AG09309 (cell line): ENCODE results near the gene ANTXR1.
A peak's percentile ranks its signal among the peaks of the same experiment; 100 is the strongest.

ENCODE experiments used
- DNase-seq: peaks from one replicate; pipeline ENCODE4 v3.0.0-alpha.2; 2010; ENCODE audit warnings: low read depth
- H3K4me3 ChIP-seq: 2 replicates; pipeline ENCODE4 v1.5.1; 2011; ENCODE audit warnings: mild to moderate bottlenecking, low read depth, low read length, moderate library complexity; ENCODE audit not compliant: control insufficient read depth
- CTCF ChIP-seq: IDR thresholded peaks from 2 replicates; pipeline ENCODE4 v1.5.1; 2011; ENCODE audit warnings: mild to moderate bottlenecking, low read depth, low read length, inconsistent platforms; ENCODE audit not compliant: insufficient read depth, control insufficient read depth; ENCODE audit errors: missing control alignments

The ANTXR1 gene

GRCh38 chr2:69011611-69012157, 1.3 kb upstream of the ANTXR1 start:
- no peak overlapping the region for H3K4me3 ChIP-seq
- DNase-seq = no peak
- no peak for TF ChIP-seq CTCF

- no peak for DNase-seq
- H3K4me3 ChIP-seq = peak overlapping the region; percentile 95
- peak; percentile 78 for TF ChIP-seq CTCF
Measured at GRCh38 chr2:69012310-69013141, 453 bp upstream of the ANTXR1 start.

GRCh38 chr2:69013840-69014821, 1.2 kb downstream of the ANTXR1 start:
- TF ChIP-seq CTCF = peak; percentile 26
- no peak for DNase-seq
- peak overlapping the region; percentile 95 for H3K4me3 ChIP-seq

GRCh38 chr2:69017080-69017479, 4.1 kb downstream of the ANTXR1 start:
- H3K4me3 ChIP-seq = no peak overlapping the region
- DNase-seq = no peak
- TF ChIP-seq CTCF = no peak

- H3K4me3 ChIP-seq = no peak overlapping the region
- no peak for TF ChIP-seq CTCF
- no peak for DNase-seq
Measured at GRCh38 chr2:69017835-69018234, 4.9 kb downstream of the ANTXR1 start.

- no peak overlapping the region for H3K4me3 ChIP-seq
- no peak for TF ChIP-seq CTCF
- DNase-seq = no peak
Measured at GRCh38 chr2:69018678-69019095, 5.7 kb downstream of the ANTXR1 start.
